Stimulated activated CD4-positive, alpha-beta T cell treated with anti-CD3 and anti-CD28 coated beads, Interleukin-2, amount 100 ng/mL, for 48 hours (primary cell): ENCODE results near the gene MAPKAP1.

Source experiments
- DNase-seq, 2 donors: peaks; one replicate each; pipeline ENCODE4 v3.0.0-alpha.2; 2020

The MAPKAP1 gene

GRCh38 chr9:125672876-125673275, 34.1 kb downstream of the MAPKAP1 start:
- DNase-seq, result no peak

GRCh38 chr9:125663127-125663526, 43.9 kb downstream of the MAPKAP1 start:
- DNase-seq, result no peak

- DNase-seq, result no peak
These were observed 46.5 kb downstream of the MAPKAP1 start for GRCh38 chr9:125660557-125660956.

- DNase-seq, result no peak
These were observed 47.1 kb downstream of the MAPKAP1 start for GRCh38 chr9:125659954-125660353.

- DNase-seq, result no peak
These were observed 47.7 kb downstream of the MAPKAP1 start for GRCh38 chr9:125659201-125659840.

- no peak for DNase-seq
These were observed 50.4 kb downstream of the MAPKAP1 start for GRCh38 chr9:125656560-125656959.

GRCh38 chr9:125655691-125656410, 51.2 kb downstream of the MAPKAP1 start:
- DNase-seq, result no peak

GRCh38 chr9:125655066-125655633, 51.9 kb downstream of the MAPKAP1 start:
- DNase-seq, result no peak

- no peak for DNase-seq
These were observed 52.9 kb downstream of the MAPKAP1 start for GRCh38 chr9:125654121-125654520.

- no peak for DNase-seq
These were observed 53.7 kb downstream of the MAPKAP1 start for GRCh38 chr9:125653325-125653724.

GRCh38 chr9:125652759-125653158, 54.2 kb downstream of the MAPKAP1 start:
- DNase-seq, result no peak

- no peak for DNase-seq
These were observed 54.8 kb downstream of the MAPKAP1 start for GRCh38 chr9:125652233-125652594.

- no peak for DNase-seq
These were observed 55.3 kb downstream of the MAPKAP1 start for GRCh38 chr9:125651576-125652232.

- no peak for DNase-seq
These were observed 56.7 kb downstream of the MAPKAP1 start for GRCh38 chr9:125650271-125650737.

GRCh38 chr9:125649826-125650225, 57.2 kb downstream of the MAPKAP1 start:
- DNase-seq, result no peak

- no peak for DNase-seq
These were observed 57.7 kb downstream of the MAPKAP1 start for GRCh38 chr9:125649315-125649714.

- no peak for DNase-seq
These were observed 58.7 kb downstream of the MAPKAP1 start for GRCh38 chr9:125648294-125648693.

GRCh38 chr9:125646621-125647100, 60.3 kb downstream of the MAPKAP1 start:
- DNase-seq, result no peak

- DNase-seq, result no peak
These were observed 60.8 kb downstream of the MAPKAP1 start for GRCh38 chr9:125646217-125646616.

- DNase-seq, result no peak
These were observed 62.0 kb downstream of the MAPKAP1 start for GRCh38 chr9:125644819-125645507.

GRCh38 chr9:125642311-125642710, 64.7 kb downstream of the MAPKAP1 start:
- DNase-seq, result no peak

GRCh38 chr9:125639057-125639456, 68.0 kb downstream of the MAPKAP1 start:
- no peak for DNase-seq
